CD8-positive, alpha-beta memory T cell (primary cell): ENCODE measurements around the gene TXLNG. TPM values are rescaled to one million over a fixed set of nuclear protein-coding genes. Genes with fewer than 3 reads are reported as not detected.

Experiments
- CTCF ChIA-PET: fragments of 350-600 bp; sonication (Branson Sonifier 250); formaldehyde crosslinking; loops from one replicate; lab custom pipeline; 2021; ENCODE audit warnings: antibody characterized with exemption; lab: Charles Lee
- POLR2A ChIA-PET: fragments of 350-600 bp; sonication (Branson Sonifier 250); formaldehyde crosslinking; loops from one replicate; lab custom pipeline; 2021; ENCODE audit warnings: antibody characterized with exemption; lab: Charles Lee
- DNase-seq, 5 donors: peaks; one replicate each; pipeline versions ENCODE4 v3.0.0 to v3.0.0-alpha.2; 2020 to 2022; ENCODE audit warnings: mixed read lengths in 1 of 5
- H3K27ac ChIP-seq: one replicate; pipeline ENCODE4 v1.7.0; 2013; ENCODE audit warnings: low read depth, mild to moderate bottlenecking, low read length, moderate library complexity
- H3K27me3 ChIP-seq: 2 replicates; pipeline ENCODE4 v1.7.0; 2013; ENCODE audit warnings: low read length, mild to moderate bottlenecking; ENCODE audit not compliant: insufficient read depth, poor library complexity, severe bottlenecking
- H3K36me3 ChIP-seq: 2 replicates; pipeline ENCODE4 v1.7.0; 2013; ENCODE audit warnings: mild to moderate bottlenecking, low read length, moderate library complexity; ENCODE audit not compliant: insufficient read depth
- H3K4me1 ChIP-seq: 2 replicates; pipeline ENCODE4 v1.7.0; 2013; ENCODE audit warnings: mild to moderate bottlenecking, low read length, moderate library complexity; ENCODE audit not compliant: insufficient read depth
- H3K4me3 ChIP-seq: 2 replicates; pipeline ENCODE4 v1.7.0; 2013; ENCODE audit warnings: mild to moderate bottlenecking, low read length
- H3K9me3 ChIP-seq: 2 replicates; pipeline ENCODE4 v1.7.0; 2013; ENCODE audit warnings: mild to moderate bottlenecking, low read length
- H3K27ac Mint-ChIP-seq, 8 donors: one replicate each; pipeline ENCODE4 v1.8.0; 2020 to 2021; ENCODE audit warnings: mixed read lengths in 8 of 8, mild to moderate bottlenecking in 6 of 8, inconsistent platforms in 3 of 8, moderate library complexity in 3 of 8
- H3K27me3 Mint-ChIP-seq, 2 donors: one replicate each; pipeline ENCODE4 v1.8.0; 2020 to 2021; ENCODE audit warnings: mixed read lengths in 2 of 2, mild to moderate bottlenecking in 1 of 2, moderate library complexity in 1 of 2
- H3K36me3 Mint-ChIP-seq, 3 donors: one replicate each; pipeline ENCODE4 v1.8.0; 2020 to 2021; ENCODE audit warnings: mixed read lengths in 3 of 3, inconsistent platforms in 1 of 3, mild to moderate bottlenecking in 1 of 3
- H3K4me1 Mint-ChIP-seq, 3 donors: one replicate each; pipeline ENCODE4 v1.8.0; 2020 to 2021; ENCODE audit warnings: mixed read lengths in 3 of 3, inconsistent platforms in 1 of 3, mild to moderate bottlenecking in 1 of 3
- H3K4me3 Mint-ChIP-seq, 7 donors: one replicate each; pipeline ENCODE4 v1.8.0; 2020 to 2021; ENCODE audit warnings: mixed read lengths in 7 of 7, mild to moderate bottlenecking in 6 of 7, moderate library complexity in 4 of 7, inconsistent platforms in 2 of 7
- H3K9me3 Mint-ChIP-seq, 5 donors: one replicate each; pipeline ENCODE4 v1.8.0; 2020 to 2022; ENCODE audit warnings: mixed read lengths in 5 of 5, mild to moderate bottlenecking in 3 of 5, moderate library complexity in 2 of 5, inconsistent platforms in 1 of 5
- polyA plus RNA-seq: library from polyadenylated mRNA; unstranded; fragments of 300-500 nt; fragmentation: Illumina TruSeq; gene quantifications from one replicate; pipeline ENCODE4 v1.2.3, GENCODE V29; 2021
- total RNA-seq, 2 experiments: library from RNA; stranded (reverse); gene quantifications; one replicate each; pipeline ENCODE4 v1.2.3, GENCODE V29; 2021

The TXLNG gene
- total and polyA plus RNA-seq, 3 experiments from 2014 or later, result 18.3 to 23.3 (median 22.4) TPM

DNA sequence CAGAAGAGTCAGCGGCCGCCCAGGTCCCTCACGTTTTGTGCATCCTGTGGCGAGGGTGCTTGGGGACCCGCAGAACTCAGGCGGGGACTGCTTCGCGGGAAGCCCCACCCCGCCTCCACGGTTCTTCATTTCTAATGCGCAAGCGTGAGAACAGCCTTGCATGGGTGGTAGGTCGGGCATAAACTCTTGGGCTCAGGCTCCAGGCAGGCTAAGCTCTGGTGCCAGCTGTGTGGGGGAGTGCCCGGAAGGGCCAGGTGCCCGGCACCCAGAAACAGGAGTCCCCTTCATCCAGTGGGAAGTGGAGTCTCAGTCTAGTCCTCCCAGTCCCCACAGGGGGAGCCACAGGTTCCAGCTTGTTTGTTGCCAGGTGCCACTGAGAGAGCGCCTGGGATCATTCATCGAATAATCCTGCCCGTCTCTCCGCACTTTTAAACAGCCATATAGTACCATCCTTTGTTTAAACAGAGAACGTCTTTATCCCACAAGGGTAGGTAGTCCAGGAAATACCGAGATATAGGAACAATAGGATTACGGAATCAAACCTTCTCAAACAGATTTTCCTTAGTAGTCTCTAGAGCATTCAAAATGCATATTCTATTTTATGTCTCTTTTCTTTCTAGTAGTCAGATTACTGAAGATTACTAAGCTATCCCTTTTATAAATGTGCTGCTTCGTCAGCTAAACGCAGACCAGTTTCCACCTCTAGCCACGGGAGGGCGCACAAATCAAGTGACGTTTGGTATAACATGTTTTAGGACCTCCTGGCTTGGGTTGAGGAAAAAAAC, 96.6 kb downstream of the TXLNG start:
- peak overlapping the region; percentile 72 to 92 (median 79) for H3K4me3 Mint-ChIP-seq
- no peak overlapping the region for H3K27ac ChIP-seq
- no peaks in the 10 kb centered on the region for H3K9me3 Mint-ChIP-seq
- H3K27me3 Mint-ChIP-seq, result peaks cover 0 to 23% of the 10 kb centered on the region in 2 donors
- peak; percentile 35 to 76 (median 41) for DNase-seq
- no peaks in the 10 kb centered on the region for H3K36me3 Mint-ChIP-seq
- H3K27ac Mint-ChIP-seq, result peak overlapping the region; percentile 48 to 90 (median 82)
- ChIA-PET CTCF (interaction anchor here (0.6 to 4.8 kb wide), 11 partner anchors 8 to 390 kb away, joined by 3 to 25 read pairs (median 4); partner anchors contain the start of genes RBBP7 and SYAP1), POLR2A (interaction anchor here (1.6 kb wide), 1 partner anchor 13 kb away, joined by 10 read pairs; the partner anchor contains the start of gene RBBP7)
- H3K9me3 ChIP-seq, result no peaks in the 10 kb centered on the region
- H3K36me3 ChIP-seq, result no peaks in the 10 kb centered on the region
- peaks cover 5% of the 10 kb centered on the region for H3K4me1 ChIP-seq
- H3K4me1 Mint-ChIP-seq, result peaks cover 7 to 10% (median 8%) of the 10 kb centered on the region in 3 donors
- H3K27me3 ChIP-seq, result no peaks in the 10 kb centered on the region
- H3K4me3 ChIP-seq, result peak overlapping the region; percentile 58

DNA sequence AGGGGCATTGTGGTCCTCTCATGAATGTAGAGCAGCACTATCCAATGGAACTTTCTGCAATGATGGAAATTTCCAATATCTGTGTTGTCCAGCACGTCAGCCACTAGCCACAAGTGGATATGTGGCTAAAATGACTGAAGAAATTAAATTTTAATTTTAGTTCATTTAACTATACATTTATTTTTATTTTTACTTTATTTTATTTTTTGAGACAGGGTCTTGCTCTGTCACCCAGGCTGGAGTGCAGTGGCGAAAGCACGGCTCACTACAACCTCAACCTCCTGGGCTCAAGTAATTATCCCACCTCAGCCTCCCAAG, 97.2 kb downstream of the TXLNG start:
- no peak for DNase-seq
- peak overlapping the region in 3 of 7 donors; percentile 78 to 92 (median 85) for H3K4me3 Mint-ChIP-seq
- Histone ChIP-seq H3K4me3 (no peak overlapping the region), H3K27ac (no peak overlapping the region), H3K27me3 (no peaks in the 10 kb centered on the region), H3K9me3 (no peaks in the 10 kb centered on the region), H3K36me3 (no peaks in the 10 kb centered on the region), H3K4me1 (peaks cover 5% of the 10 kb centered on the region)
- H3K27me3 Mint-ChIP-seq, result peaks cover 0 to 25% of the 10 kb centered on the region in 2 donors
- H3K27ac Mint-ChIP-seq, result peak overlapping the region in 1 of 8 donors; percentile 85
- ChIA-PET POLR2A (interaction anchor here (1.6 kb wide), 1 partner anchor 13 kb away, joined by 10 read pairs; the partner anchor contains the start of gene RBBP7), CTCF (interaction anchor here (0.7 to 4.8 kb wide), 8 partner anchors 8 to 170 kb away, joined by 3 to 25 read pairs (median 4); partner anchors contain the start of genes RBBP7 and SYAP1)
- H3K36me3 Mint-ChIP-seq, result no peaks in the 10 kb centered on the region
- H3K9me3 Mint-ChIP-seq, result no peaks in the 10 kb centered on the region
- peaks cover 8 to 10% (median 10%) of the 10 kb centered on the region in 3 donors for H3K4me1 Mint-ChIP-seq

DNA sequence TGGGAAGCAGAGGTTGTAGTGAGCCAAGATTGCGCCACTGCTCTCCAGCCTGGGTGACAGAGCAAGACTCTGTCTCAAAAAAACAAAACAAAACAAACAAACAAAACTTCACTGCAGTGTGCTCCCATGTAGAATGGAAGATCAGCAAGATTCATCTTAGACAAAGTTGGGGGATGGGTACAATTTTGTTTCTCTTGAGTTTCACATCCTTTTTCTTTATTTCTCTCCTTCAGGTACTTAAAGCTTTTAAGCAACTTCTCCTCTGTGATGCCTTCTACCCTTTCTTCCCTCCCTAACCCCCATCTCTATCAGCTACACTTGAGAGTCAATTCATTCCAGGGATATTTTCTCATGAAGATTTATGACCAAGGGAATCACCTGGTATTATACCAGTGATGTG, 99.4 kb downstream of the TXLNG start:
- H3K4me3 Mint-ChIP-seq, result no peak overlapping the region
- POLR2A ChIA-PET, result no interaction called here

DNA sequence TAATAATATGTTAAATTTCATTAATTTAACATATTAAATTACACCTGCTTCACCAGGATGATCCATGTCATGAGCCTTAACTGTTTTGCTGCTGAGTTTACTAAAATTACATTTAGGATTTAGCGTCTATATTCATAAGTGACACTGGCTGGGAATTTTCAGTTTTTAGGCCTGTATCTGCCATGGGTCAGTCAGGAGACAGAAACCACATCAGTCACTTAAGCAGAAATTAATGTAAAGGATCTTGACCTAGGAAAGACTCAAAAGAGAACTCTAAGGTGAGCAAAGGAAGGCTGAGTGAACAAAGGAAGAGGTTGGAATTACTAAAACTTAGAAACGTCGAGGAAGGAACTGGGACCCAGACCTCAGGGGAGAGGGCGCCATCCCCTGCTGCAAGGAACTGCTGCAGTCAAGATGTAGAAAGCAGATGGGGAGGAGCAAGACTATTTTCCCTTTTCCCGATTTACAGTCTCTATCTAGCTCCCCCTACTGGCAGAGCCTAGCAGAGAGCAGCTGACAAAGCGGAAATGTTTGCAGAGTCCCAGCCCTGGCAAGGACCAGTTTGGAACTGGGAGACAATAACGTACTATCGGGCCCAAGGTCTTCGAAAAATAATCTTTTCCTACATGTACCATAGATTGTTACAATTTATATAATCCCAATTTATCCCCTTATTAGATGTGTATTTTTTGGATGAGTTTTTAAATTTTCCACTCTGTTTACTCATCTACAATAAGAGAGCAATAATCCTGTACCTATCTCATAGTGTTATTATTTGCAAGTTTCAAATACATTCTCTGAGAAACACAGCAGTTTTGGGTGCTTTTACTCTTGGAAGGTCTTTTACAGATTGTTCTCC, 106.5 kb downstream of the TXLNG start:
- peaks cover 5 to 14% of the 10 kb centered on the region in 2 donors for H3K27me3 Mint-ChIP-seq
- Histone ChIP-seq H3K4me3 (no peak overlapping the region), H3K4me1 (peaks cover 6% of the 10 kb centered on the region), H3K9me3 (no peaks in the 10 kb centered on the region), H3K36me3 (no peaks in the 10 kb centered on the region), H3K27me3 (no peaks in the 10 kb centered on the region), H3K27ac (no peak overlapping the region)
- peaks cover 10 to 20% (median 16%) of the 10 kb centered on the region in 3 donors for H3K4me1 Mint-ChIP-seq
- DNase-seq, result peak; percentile 22 to 66 (median 53)
- CTCF ChIA-PET, result interaction anchor here (1.0 to 3.1 kb wide), 7 partner anchors 10 to 66 kb away, joined by 3 to 25 read pairs (median 3); partner anchors contain the start of gene RBBP7
- H3K9me3 Mint-ChIP-seq, result no peaks in the 10 kb centered on the region
- no peak overlapping the region for H3K27ac Mint-ChIP-seq
- POLR2A ChIA-PET, result no interaction called here
- H3K4me3 Mint-ChIP-seq, result peak overlapping the region in 1 of 7 donors; percentile 21
- no peaks in the 10 kb centered on the region for H3K36me3 Mint-ChIP-seq

More for the DNA sequence above, 99.4 kb downstream of the TXLNG start:
- Mint-ChIP-seq H3K36me3 (no peaks in the 10 kb centered on the region), H3K27me3 (peaks cover 0 to 24% of the 10 kb centered on the region in 2 donors), H3K4me1 (peaks cover 14 to 21% (median 17%) of the 10 kb centered on the region in 3 donors), H3K27ac (no peak overlapping the region), H3K9me3 (no peaks in the 10 kb centered on the region)
- Histone ChIP-seq H3K4me3 (no peak overlapping the region), H3K27ac (no peak overlapping the region), H3K4me1 (peaks cover 11% of the 10 kb centered on the region), H3K36me3 (no peaks in the 10 kb centered on the region), H3K9me3 (no peaks in the 10 kb centered on the region), H3K27me3 (no peaks in the 10 kb centered on the region)
- CTCF ChIA-PET, result interaction anchor here (1.2 to 1.5 kb wide), 2 partner anchors 15 to 161 kb away, joined by 3 to 4 read pairs; no protein-coding TSS in a partner anchor
- DNase-seq, result no peak

Other genes starting within 250 kb of the TXLNG start
- gene S100G, start 136.3 kb upstream of the TXLNG start, total RNA-seq, result not detected
- not detected for gene S100G, start 136.3 kb upstream of the TXLNG start, polyA plus RNA-seq
- 1 to 10 TPM; 5.2 to 5.7 TPM for gene CTPS2, start 73.8 kb upstream of the TXLNG start, total RNA-seq
- gene CTPS2, start 73.8 kb upstream of the TXLNG start, polyA plus RNA-seq, result 3.1 TPM
- 10 to 100 TPM; 18.9 to 22.6 TPM for gene SYAP1, start 66.9 kb upstream of the TXLNG start, total RNA-seq
- 22.6 TPM for gene SYAP1, start 66.9 kb upstream of the TXLNG start, polyA plus RNA-seq
- gene RBBP7, start 83.9 kb downstream of the TXLNG start, total RNA-seq, result 100 to 1,000 TPM; 156 to 163 TPM
- 155 TPM for gene RBBP7, start 83.9 kb downstream of the TXLNG start, polyA plus RNA-seq
- under 1 TPM; 0.11 to 0.49 TPM for gene REPS2, start 160.2 kb downstream of the TXLNG start, total RNA-seq
- gene REPS2, start 160.2 kb downstream of the TXLNG start, polyA plus RNA-seq, result 0.02 TPM